ENCODE results near the gene MMP28. TPM values are rescaled to one million over a fixed set of nuclear protein-coding genes. Genes with fewer than 3 reads are reported as not detected.

Gene MMP28
- total and polyA plus RNA-seq, 10 of the 15 experiments (the other 5 are each of a cell fraction or from before 2014, with no cell fraction given) = not detected

GRCh38 chr17:35808962-35809854, 13.8 kb upstream of the MMP28 start, which contains the start of gene TAF15 (continued):
- TF ChIP-seq CUX1 (IDR thresholded peaks at IDR 0.05; ENCODE audit: insufficient replicate concordance, low read depth, low read length) (no peak), ESRRA (IDR thresholded peaks at IDR 0.05; ENCODE audit: low read length) (peak; percentile 47; the same call in 1 of the 2 replicates), MTA2 (IDR thresholded peaks at IDR 0.05; ENCODE audit: low read depth) (0 out of 2 replicates have a peak, but pooled peaks have one; percentile 55)
- TF ChIP-seq, protein P1, sequence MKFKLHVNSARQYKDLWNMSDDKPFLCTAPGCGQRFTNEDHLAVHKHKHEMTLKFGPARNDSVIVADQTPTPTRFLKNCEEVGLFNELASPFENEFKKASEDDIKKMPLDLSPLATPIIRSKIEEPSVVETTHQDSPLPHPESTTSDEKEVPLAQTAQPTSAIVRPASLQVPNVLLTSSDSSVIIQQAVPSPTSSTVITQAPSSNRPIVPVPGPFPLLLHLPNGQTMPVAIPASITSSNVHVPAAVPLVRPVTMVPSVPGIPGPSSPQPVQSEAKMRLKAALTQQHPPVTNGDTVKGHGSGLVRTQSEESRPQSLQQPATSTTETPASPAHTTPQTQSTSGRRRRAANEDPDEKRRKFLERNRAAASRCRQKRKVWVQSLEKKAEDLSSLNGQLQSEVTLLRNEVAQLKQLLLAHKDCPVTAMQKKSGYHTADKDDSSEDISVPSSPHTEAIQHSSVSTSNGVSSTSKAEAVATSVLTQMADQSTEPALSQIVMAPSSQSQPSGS (IDR thresholded peaks at IDR 0.05; ENCODE audit: low read length) = no peak
